H1 (cell line): ENCODE measurements around the gene VSX1. TPM values are rescaled to one million over a fixed set of nuclear protein-coding genes. Genes with fewer than 3 reads are reported as not detected.

ENCODE experiments used
- BRCA1 ChIP-seq: IDR thresholded peaks from 2 replicates; pipeline ENCODE4 v1.6.1; 2012; ENCODE audit warnings: low read depth, low read length, improper control_type of control experiment
- CREB1 ChIP-seq: IDR thresholded peaks from 2 replicates; pipeline ENCODE4 v1.6.1; 2012; ENCODE audit warnings: inconsistent platforms
- GABPA ChIP-seq: IDR thresholded peaks from 2 replicates; pipeline ENCODE4 v1.6.1; 2011; ENCODE audit warnings: mild to moderate bottlenecking, low read length, moderate library complexity, borderline replicate concordance; ENCODE audit not compliant: insufficient read depth
- JUN ChIP-seq: IDR thresholded peaks from 2 replicates; pipeline ENCODE4 v1.6.1; 2011; ENCODE audit warnings: low read depth, mild to moderate bottlenecking, improper control_type of control experiment, low read length
- RFX5 ChIP-seq: IDR thresholded peaks from 2 replicates; pipeline ENCODE4 v1.6.1; 2011; ENCODE audit warnings: low read depth, low read length, improper control_type of control experiment, borderline replicate concordance
- SP2 ChIP-seq: IDR thresholded peaks from 2 replicates; pipeline ENCODE4 v1.6.1; 2012; ENCODE audit warnings: mild to moderate bottlenecking, low read length, inconsistent platforms
- TAF7 ChIP-seq: optimal IDR thresholded peaks from 2 replicates; pipeline ENCODE3; 2011; ENCODE audit warnings: low read depth, mild to moderate bottlenecking, inconsistent platforms, low read length, moderate library complexity, borderline replicate concordance
- polyA plus RNA-seq, 7 experiments: library from polyadenylated mRNA; depleted of rRNA in 3 of 7; stranded (reverse) in 5 of 7; unstranded in 2 of 7; fragments of >200 nt in 5 of 7; fragments of 200-250 nt in 2 of 7; gene quantifications; 1 replicate in 5 of 7; 2 replicates in 1 of 7; 4 replicates in 1 of 7; pipeline versions ENCODE4 v1.2.1 to v1.2.3, GENCODE V29; 2011 to 2013; ENCODE audit warnings: missing spikeins in 2 of 7, mixed read lengths in 2 of 7
- total RNA-seq: library from RNA; stranded (reverse); fragmentation: NEBNext Ultra II Directional; extraction: Animal tissue kit (Norgen Biotek cat#: 25700); gene quantifications from 2 replicates; pipeline ENCODE4 v1.2.1, GENCODE V29; 2021

The VSX1 gene
- total and polyA plus RNA-seq, 2 of the 8 experiments (the other 6 are each of a cell fraction or from before 2014, with no cell fraction given) = 0.14 TPM; not detected in 1

GRCh38 chr20:25116739-25117458 lies 35.0 kb upstream of the VSX1 start (continued):
- TF ChIP-seq CREB1 (no peak), GABPA (no peak), SP2 (no peak), JUN (no peak), RFX5 (no peak), TAF7 (no peak), BRCA1 (no peak)
- TF ChIP-seq, all 59 proteins: peak for 0
